Testis (tissue), 3 donors: ENCODE measurements around the gene SERGEF. TPM values are rescaled to one million over a fixed set of nuclear protein-coding genes. Genes with fewer than 3 reads are reported as not detected.
A peak's percentile ranks its signal among the peaks of the same experiment; 100 is the strongest.

ENCODE experiments used
- DNase-seq: peaks from one replicate; pipeline ENCODE4 v3.0.0-alpha.2; 2019
- H3K27ac ChIP-seq, 2 donors: fragments of 200-600 bp; sonication (generic); one replicate each; pipeline ENCODE4 v1.5.1; 2019
- H3K27me3 ChIP-seq: fragments of 200-600 bp; sonication (generic); one replicate; pipeline ENCODE4 v1.5.1; 2019
- H3K36me3 ChIP-seq: fragments of 200-600 bp; sonication (generic); one replicate; pipeline ENCODE4 v1.5.1; 2017; ENCODE audit warnings: low read depth; ENCODE audit errors: missing control alignments
- H3K4me1 ChIP-seq: fragments of 200-600 bp; sonication (generic); one replicate; pipeline ENCODE4 v1.5.1; 2019
- H3K4me3 ChIP-seq, 2 donors: fragments of 200-600 bp; sonication (generic); one replicate each; pipeline ENCODE4 v1.5.1; 2017 to 2019
- H3K9me3 ChIP-seq: fragments of 200-600 bp; sonication (generic); one replicate; pipeline ENCODE4 v1.5.1; 2017
- CTCF ChIP-seq, 3 experiments: fragments of 450-650 bp in 2 of 3; fragments of 200-600 bp in 1 of 3; sonication (generic) in 1 of 3; IDR thresholded peaks; one replicate each; pipeline ENCODE4 v1.5.1; 2016 to 2019; ENCODE audit warnings: antibody characterized with exemption in 3 of 3, mild to moderate bottlenecking in 2 of 3, moderate library complexity in 1 of 3
- POLR2A ChIP-seq: fragments of 450-650 bp; IDR thresholded peaks from one replicate; pipeline ENCODE4 v1.6.1; 2017; ENCODE audit warnings: antibody characterized with exemption, mild to moderate bottlenecking, moderate library complexity
- WGBS, 2 donors: methylation state at CpG; one replicate each; pipeline ENCODE4 v1.1.5; 2018; 5-methylcytosine and 5-hydroxymethylcytosine counted together
- intact Hi-C: fragments of 100-400 bp; cut with DNase I; formaldehyde crosslinking; loops from one replicate; pipeline ENCODE4 v1.15.1; 2023; ENCODE audit warnings: low total_unique reads
- polyA plus RNA-seq: library from polyadenylated mRNA; stranded (reverse); fragments of 350-450 nt; fragmentation: Illumina TruSeq; extraction: RNeasy Lipid Tissue Mini Kit (QIAGEN cat#74804); gene quantifications from one replicate; pipeline ENCODE4 v1.2.3, GENCODE V29; 2014; ENCODE audit warnings: low read depth, low replicate concordance; ENCODE audit not compliant: insufficient read depth
- total RNA-seq, 2 donors: library from RNA; depleted of rRNA; stranded (reverse); fragments of >200 nt; gene quantifications; one replicate each; pipeline ENCODE4 v1.2.3, GENCODE V29; 2016

The SERGEF gene
- total and polyA plus RNA-seq, 3 donors from 2014 or later = 12.5 to 37.5 (median 23.1) TPM

- 70 to 74% methylated on average over 16 to 23 of the region's 23 CpGs for WGBS, 2 donors
- intact Hi-C loops = no loop called here
- H3K9me3 ChIP-seq = no peaks in the 10 kb centered on the region
- H3K27ac ChIP-seq = no peak overlapping the region
- TF ChIP-seq POLR2A (no peak), CTCF (IDR thresholded peaks at IDR 0.05) (peak in 2 of 3 experiments; percentile 14 to 28)
- no peaks in the 10 kb centered on the region for H3K36me3 ChIP-seq
- H3K27me3 ChIP-seq = no peaks in the 10 kb centered on the region
- no peak overlapping the region for H3K4me3 ChIP-seq
- peak; percentile 61 for DNase-seq
- H3K4me1 ChIP-seq = no peaks in the 10 kb centered on the region
Observed at GRCh38 chr11:17760102-17761029, 252.5 kb downstream of the SERGEF start.

- WGBS, 2 donors = 81 to 91% methylated on average over 3 of the region's 3 CpGs
Observed at GRCh38 chr11:17755891-17756290, 257.0 kb downstream of the SERGEF start.

GRCh38 chr11:17753641-17754040 is 259.2 kb downstream of the SERGEF start:
- Histone ChIP-seq H3K4me3 (no peak overlapping the region), H3K36me3 (no peaks in the 10 kb centered on the region), H3K4me1 (no peaks in the 10 kb centered on the region), H3K27me3 (no peaks in the 10 kb centered on the region), H3K27ac (no peak overlapping the region), H3K9me3 (no peaks in the 10 kb centered on the region)
- 78 to 90% methylated on average over 10 of the region's 10 CpGs for WGBS, 2 donors
- intact Hi-C loops = no loop called here
- no peak for DNase-seq
- TF ChIP-seq CTCF (IDR thresholded peaks at IDR 0.05) (no peak), POLR2A (no peak)

More at GRCh38 chr11:17755891-17756290, 257.0 kb downstream of the SERGEF start:
- Histone ChIP-seq H3K27me3 (no peaks in the 10 kb centered on the region), H3K4me3 (no peak overlapping the region), H3K4me1 (no peaks in the 10 kb centered on the region), H3K9me3 (no peaks in the 10 kb centered on the region), H3K36me3 (no peaks in the 10 kb centered on the region), H3K27ac (no peak overlapping the region)
- TF ChIP-seq POLR2A (no peak), CTCF (IDR thresholded peaks at IDR 0.05) (no peak)
- intact Hi-C loops = no loop called here
- no peak for DNase-seq

DNA sequence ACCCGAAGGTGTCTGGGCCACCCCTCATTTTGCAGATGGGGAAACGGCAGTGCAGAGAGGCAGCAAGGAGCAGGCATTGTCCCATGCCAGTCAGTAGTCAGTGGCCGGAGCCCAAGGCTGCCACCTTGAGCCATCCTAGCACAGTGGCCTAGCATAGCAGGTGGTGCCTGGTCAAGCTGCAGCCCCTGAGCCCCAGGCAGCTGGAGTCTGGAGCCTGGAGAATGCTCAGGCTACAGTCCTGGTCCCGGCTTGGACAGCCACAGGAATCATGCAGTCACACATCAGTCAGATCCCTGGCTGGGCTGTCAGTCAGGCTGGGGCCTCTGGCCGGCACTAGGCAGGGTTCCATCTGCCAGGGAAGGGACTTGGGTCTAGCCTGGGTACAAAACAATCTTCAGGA is 259.7 kb downstream of the SERGEF start:
- H3K36me3 ChIP-seq = no peaks in the 10 kb centered on the region
- DNase-seq = no peak
- H3K27me3 ChIP-seq = no peaks in the 10 kb centered on the region
- H3K4me3 ChIP-seq = no peak overlapping the region
- TF ChIP-seq POLR2A (no peak), CTCF (IDR thresholded peaks at IDR 0.05) (no peak)
- intact Hi-C loops = no loop called here
- 88 to 100% methylated on average over 2 to 5 of the region's 5 CpGs for WGBS, 2 donors
- H3K9me3 ChIP-seq = no peaks in the 10 kb centered on the region
- H3K27ac ChIP-seq = no peak overlapping the region
- no peaks in the 10 kb centered on the region for H3K4me1 ChIP-seq
